HepG2 (cell line): ENCODE measurements around the gene DENND5A. TPM values are rescaled to one million over a fixed set of nuclear protein-coding genes. Genes with fewer than 3 reads are reported as not detected.

ENCODE experiments used
- ATAC-seq: fragments of 200-7000 bp; cut with Tn5 transposase; 3 replicates; pipeline ENCODE4 v1.9.1; 2020; ENCODE audit warnings: mild to moderate bottlenecking, moderate library complexity
- BruUV-seq: library from RNA; stranded (reverse); fragments of 400-500 nt; replicated peaks from 2 replicates; lab custom pipeline; 2021; lab: Mats Ljungman, UMichigan
- CTCF ChIA-PET: fragments of 300-600 bp; formaldehyde crosslinking; extraction: SDS; loops from one replicate; lab custom pipeline; 2021; ENCODE audit warnings: low total read pairs, inconsistent platforms, low intra/inter-chr PET ratio; lab: Yijun Ruan, JAX
- POLR2A ChIA-PET: fragments of 350-600 bp; sonication (Branson Sonifier 250); formaldehyde crosslinking; loops from one replicate; lab custom pipeline; 2020; ENCODE audit warnings: antibody characterized with exemption, inconsistent platforms; lab: Yijun Ruan, JAX
- DNase-seq: peaks from one replicate; pipeline ENCODE4 v3.0.0-alpha.2; 2015; ENCODE audit warnings: low spot score
- FAIRE-seq: peaks from 3 replicates; lab custom pipeline; 2011; peaks lifted over from hg19 to GRCh38; lab: Jason Lieb, UNC
- H2AFZ ChIP-seq: one replicate; pipeline ENCODE4 v1.6.1; 2011; ENCODE audit warnings: low read length, inconsistent platforms
- H3K27ac ChIP-seq: fragments of 300-600 bp; 3 replicates; pipeline ENCODE4 v1.8.0; 2011; ENCODE audit warnings: mixed run types, mild to moderate bottlenecking, mixed read lengths, low read length, inconsistent platforms; ENCODE audit not compliant: insufficient read depth; ENCODE audit errors: extremely low read length
- H3K27me3 ChIP-seq, 2 experiments: fragments of 200-600 bp in 1 of 2; 2 replicates in 1 of 2; 3 replicates in 1 of 2; pipeline versions ENCODE4 v1.6.0 to v1.8.0; 2011; ENCODE audit warnings: low read length in 2 of 2, mild to moderate bottlenecking in 2 of 2, moderate library complexity in 2 of 2, inconsistent platforms in 1 of 2; ENCODE audit not compliant: insufficient read depth in 2 of 2, control insufficient read depth in 1 of 2
- H3K36me3 ChIP-seq, 2 experiments: fragments of 200-600 bp in 1 of 2; replicated peaks in 1 of 2; 2 replicates in 1 of 2; 3 replicates in 1 of 2; pipeline versions ENCODE4 v1.5.1 to v1.8.0; 2011; ENCODE audit warnings: low read length in 2 of 2, inconsistent platforms in 1 of 2; ENCODE audit not compliant: insufficient read depth in 2 of 2, control insufficient read depth in 1 of 2
- H3K4me1 ChIP-seq: 2 replicates; pipeline ENCODE4 v1.5.1; 2012; ENCODE audit warnings: low read length, inconsistent platforms; ENCODE audit not compliant: insufficient read depth
- H3K4me2 ChIP-seq: 2 replicates; pipeline ENCODE4 v1.6.0; 2011; ENCODE audit warnings: low read depth, low read length, inconsistent platforms
- H3K4me3 ChIP-seq, 3 experiments: fragments of 200-600 bp in 1 of 3; sonication (generic), shearing (Covaris generic) in 1 of 3; replicated peaks in 1 of 3; 2 replicates each; pipeline ENCODE4 v1.5.1; 2011 to 2016; ENCODE audit warnings: low read length in 3 of 3, inconsistent platforms in 2 of 3, low read depth in 2 of 3, mild to moderate bottlenecking in 2 of 3, control low read depth in 1 of 3, mixed read lengths in 1 of 3; ENCODE audit not compliant: insufficient read depth in 1 of 3
- H3K79me2 ChIP-seq: one replicate; pipeline ENCODE4 v1.6.1; 2011; ENCODE audit warnings: low read length, inconsistent platforms; ENCODE audit not compliant: insufficient read depth
- H3K9ac ChIP-seq: 2 replicates; pipeline ENCODE4 v1.6.0; 2011; ENCODE audit warnings: mild to moderate bottlenecking, low read depth, low read length, inconsistent platforms; ENCODE audit not compliant: insufficient read depth
- H3K9me3 ChIP-seq: 2 replicates; pipeline ENCODE4 v1.5.1; 2012; ENCODE audit warnings: mild to moderate bottlenecking, low read length
- H4K20me1 ChIP-seq: 2 replicates; pipeline ENCODE4 v1.6.0; 2011; ENCODE audit warnings: inconsistent platforms, mild to moderate bottlenecking, low read length, moderate library complexity; ENCODE audit not compliant: insufficient read depth
- BRD4 ChIP-seq: sonication (generic); formaldehyde crosslinking; IDR thresholded peaks from 2 replicates; pipeline ENCODE4 v1.4.0; 2020; ENCODE audit warnings: missing genetic modification reagents
- E2F2 ChIP-seq: sonication (generic); formaldehyde crosslinking; IDR thresholded peaks from 2 replicates; pipeline ENCODE4 v1.4.0; 2020; ENCODE audit warnings: missing genetic modification reagents, borderline replicate concordance
- KMT2B ChIP-seq: IDR thresholded peaks from 2 replicates; pipeline ENCODE4 v1.6.1; 2016; ENCODE audit warnings: missing genetic modification reagents, missing compliant biosample characterization
- MED1 ChIP-seq: sonication (generic); formaldehyde crosslinking; IDR thresholded peaks from 2 replicates; pipeline ENCODE4 v1.4.0; 2020; ENCODE audit warnings: missing genetic modification reagents
- MLX ChIP-seq: IDR thresholded peaks from 2 replicates; pipeline ENCODE4 v1.6.1; 2016
- NFAT5 ChIP-seq: sonication (generic); formaldehyde crosslinking; IDR thresholded peaks from 2 replicates; pipeline ENCODE4 v1.4.0; 2020; ENCODE audit warnings: missing genetic modification reagents
- PAXIP1 ChIP-seq: sonication (generic); formaldehyde crosslinking; conservative IDR thresholded peaks from 2 replicates; pipeline ENCODE4 v1.4.0; 2020; ENCODE audit warnings: mild to moderate bottlenecking, missing genetic modification reagents, moderate library complexity
- ZGPAT ChIP-seq: IDR thresholded peaks from 2 replicates; pipeline ENCODE4 v1.6.1; 2016; ENCODE audit warnings: mild to moderate bottlenecking
- ZNF136 ChIP-seq: sonication (generic); formaldehyde crosslinking; IDR thresholded peaks from 2 replicates; pipeline ENCODE4 v1.8.1; 2022; ENCODE audit warnings: low read depth, mild to moderate bottlenecking, moderate library complexity, missing genetic modification reagents
- ZNF17 ChIP-seq: sonication (generic); formaldehyde crosslinking; IDR thresholded peaks from 2 replicates; pipeline ENCODE4 v1.5.0; 2020; ENCODE audit warnings: mild to moderate bottlenecking, missing genetic modification reagents
- WGBS: methylation state at CpG from one replicate; pipeline ENCODE4 v1.1.6; 2017; ENCODE audit warnings: low lambda C conversion rate; 5-methylcytosine and 5-hydroxymethylcytosine counted together
- in situ Hi-C: cut with HindIII; loops from 2 replicates; pipeline ENCODE4 v1.10.0; 2017; ENCODE audit warnings: low pct_unique_long_range_greater_than_20kb; ENCODE audit not compliant: extremely low pct_ligation_motif_present
- intact Hi-C: fragments of 100-400 bp; cut with micrococcal nuclease; formaldehyde crosslinking; loops from one replicate; pipeline ENCODE4 v1.10.0; 2022; ENCODE audit not compliant: unreplicated experiment
- polyA plus RNA-seq, 8 experiments: library from polyadenylated mRNA; depleted of rRNA in 3 of 8; stranded (reverse) in 7 of 8; unstranded in 1 of 8; fragments of >200 nt; fragmentation: Illumina TruSeq in 4 of 8; extraction: Trizol in 4 of 8; gene quantifications; 2 replicates each; pipeline versions ENCODE4 v1.2.1 to v1.2.3, GENCODE V29; 2011 to 2016; ENCODE audit warnings: low read depth in 4 of 8, missing spikeins in 1 of 8, mixed read lengths in 1 of 8; ENCODE audit not compliant: insufficient read depth in 1 of 8
- total RNA-seq, 5 experiments: library from RNA; depleted of rRNA; stranded (reverse); fragments of >200 nt; fragmentation: Illumina TruSeq; extraction: Trizol; gene quantifications; 2 replicates each; pipeline ENCODE4 v1.2.3, GENCODE V29; 2016; ENCODE audit warnings: low read depth in 1 of 5

Gene DENND5A
- total and polyA plus RNA-seq, 2 of the 13 experiments (the other 11 are each of a cell fraction or from before 2014, with no cell fraction given): 63.3 to 145 TPM

GRCh38 chr11:9200471-9200870 is 64.7 kb downstream of the DENND5A start (continued):
- no peak for TF ChIP-seq E2F2
- TF ChIP-seq ZGPAT (CRISPR knock-in tag): no peak
- TF ChIP-seq PAXIP1: no peak
- no peak for TF ChIP-seq MED1 (CRISPR knock-in tag)

- no peaks in the 10 kb centered on the region for H3K79me2 ChIP-seq
- intact Hi-C loops: no loop called here
- H4K20me1 ChIP-seq: no peaks in the 10 kb centered on the region
- DNase-seq: no peak
- no peak for ATAC-seq
- in situ Hi-C loops: no loop called here
- no peak overlapping the region for H3K27ac ChIP-seq
- no peak overlapping the region for H3K4me2 ChIP-seq
- peaks cover 0 to 18% of the 10 kb centered on the region in 2 experiments; a peak in 4 of 5 replicates for H3K36me3 ChIP-seq
- no peaks in the 10 kb centered on the region for H3K4me1 ChIP-seq
- H3K9me3 ChIP-seq: no peaks in the 10 kb centered on the region
- H2AFZ ChIP-seq: no peak overlapping the region
- ChIA-PET CTCF (no interaction called here), POLR2A (no interaction called here)
- H3K4me3 ChIP-seq: no peak overlapping the region
- no peaks in the 10 kb centered on the region for H3K27me3 ChIP-seq
- no TSS peak for BruUV-seq
- no peak for FAIRE-seq
- H3K9ac ChIP-seq: no peak overlapping the region
- 100% methylated on average over 3 of the region's 3 CpGs for WGBS
- TF ChIP-seq BRD4 (CRISPR knock-in tag) (no peak), KMT2B (CRISPR knock-in tag) (no peak), ZNF17 (CRISPR knock-in tag) (no peak), ZNF136 (CRISPR knock-in tag) (no peak), MLX (CRISPR knock-in tag) (no peak), NFAT5 (no peak)
Observed at GRCh38 chr11:9193316-9193715, 71.8 kb downstream of the DENND5A start.
